ENCODE data around the gene XIRP1.

DNA sequence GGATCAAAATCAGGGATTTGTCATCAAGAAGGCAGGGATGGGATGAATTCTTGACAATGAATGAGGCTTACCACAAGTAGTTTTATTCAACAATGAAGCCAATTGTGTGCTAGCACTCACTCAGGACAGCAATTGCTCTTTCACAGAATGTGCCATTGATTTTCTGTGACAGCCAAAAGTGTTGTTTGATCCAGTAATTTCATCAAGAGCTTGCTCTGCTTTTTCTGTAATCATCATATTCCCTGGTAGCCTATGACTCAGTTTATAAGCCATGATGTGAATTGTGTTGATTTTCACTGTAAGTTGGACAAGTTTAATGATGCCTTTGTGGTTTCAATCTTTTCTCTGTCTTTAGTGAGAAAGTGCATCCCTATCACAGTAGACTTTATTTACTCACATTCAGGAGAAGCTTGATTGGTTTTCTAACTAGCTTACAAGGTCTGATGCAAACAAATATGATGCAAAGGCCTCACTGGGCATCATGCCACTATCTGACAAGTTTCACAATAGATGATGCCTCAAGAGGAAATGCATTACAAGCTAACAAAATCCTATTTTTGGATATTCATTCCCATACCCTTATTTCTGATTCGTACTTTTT lies 25.4 kb downstream of the XIRP1 start:
- TF ChIP-seq GATA2 (IDR thresholded peaks at IDR 0.05; ENCODE audit: low read depth, low read length) (no peak), GATA3 (IDR thresholded peaks at IDR 0.05; ENCODE audit: low read depth, low read length) (no peak)
